PC-3 (cell line): ENCODE measurements around the gene SYNE1. TPM values are rescaled to one million over a fixed set of nuclear protein-coding genes. Genes with fewer than 3 reads are reported as not detected.
"Not testable (repeated sequence)": the region's sequence is repeated elsewhere in the genome, so short reads cannot be mapped to it uniquely, and the experiment has no call there.

Source experiments
- ATAC-seq: fragments of 200-7000 bp; cut with Tn5 transposase; 2 replicates; pipeline ENCODE4 v1.9.1; 2020; ENCODE audit warnings: mild to moderate bottlenecking, moderate library complexity
- BruUV-seq: library from RNA; stranded (reverse); fragments of 400-500 nt; replicated peaks from 2 replicates; lab custom pipeline; 2021; lab: Mats Ljungman, UMichigan
- CTCF ChIA-PET: fragments of 300-600 bp; sonication (Branson Sonifier 250); formaldehyde crosslinking; loops from one replicate; lab custom pipeline; 2022; ENCODE audit warnings: antibody characterized with exemption; lab: Charles Lee
- POLR2A ChIA-PET: fragments of 300-600 bp; sonication (Branson Sonifier 250); formaldehyde crosslinking; loops from one replicate; lab custom pipeline; 2022; ENCODE audit warnings: antibody characterized with exemption; ENCODE audit not compliant: unreplicated experiment; lab: Charles Lee
- DNase-seq: peaks from one replicate; pipeline ENCODE4 v3.0.0-alpha.2; 2015
- H2AFZ ChIP-seq: fragments of 300-600 bp; sonication (generic); 2 replicates; pipeline ENCODE4 v1.6.0; 2016; ENCODE audit warnings: antibody characterized with exemption, low read length
- H3F3A ChIP-seq: fragments of 300-600 bp; sonication (generic); one replicate; pipeline ENCODE4 v1.6.0; 2017; ENCODE audit warnings: antibody characterized with exemption, low read length, control low read depth, mild to moderate bottlenecking; ENCODE audit not compliant: unreplicated experiment
- H3K27ac ChIP-seq: fragments of 300-600 bp; sonication (generic); 2 replicates; pipeline ENCODE4 v1.5.1; 2016; ENCODE audit warnings: mild to moderate bottlenecking, low read length
- H3K27me3 ChIP-seq: fragments of 300-600 bp; sonication (generic); 2 replicates; pipeline ENCODE4 v1.6.1; 2016; ENCODE audit warnings: low read length, mixed read lengths
- H3K36me3 ChIP-seq: fragments of 300-600 bp; sonication (generic); 2 replicates; pipeline ENCODE4 v1.6.1; 2016; ENCODE audit warnings: low read depth, mixed run types, low read length, mixed read lengths
- H3K4me1 ChIP-seq: fragments of 300-600 bp; sonication (generic); 2 replicates; pipeline ENCODE4 v1.5.1; 2016; ENCODE audit warnings: low read length; ENCODE audit not compliant: insufficient read depth
- H3K4me2 ChIP-seq: fragments of 300-600 bp; sonication (generic); 2 replicates; pipeline ENCODE4 v1.6.0; 2016; ENCODE audit warnings: low read length
- H3K4me3 ChIP-seq: fragments of 300-600 bp; sonication (generic); 2 replicates; pipeline ENCODE4 v1.5.1; 2016; ENCODE audit warnings: mild to moderate bottlenecking, low read length, mixed read lengths
- H3K79me2 ChIP-seq: fragments of 300-600 bp; sonication (generic); 2 replicates; pipeline ENCODE4 v1.6.1; 2017; ENCODE audit warnings: low read length, mixed read lengths
- H3K9ac ChIP-seq: fragments of 300-600 bp; sonication (generic); 2 replicates; pipeline ENCODE4 v1.6.0; 2016; ENCODE audit warnings: mild to moderate bottlenecking, low read length
- H3K9me2 ChIP-seq: fragments of 300-600 bp; sonication (generic); replicated peaks from 2 replicates; pipeline ENCODE4 v1.6.1; 2016; ENCODE audit warnings: mixed run types, low read length, mixed read lengths
- H3K9me3 ChIP-seq: fragments of 300-600 bp; sonication (generic); 2 replicates; pipeline ENCODE4 v1.6.1; 2016; ENCODE audit warnings: low read length, mixed read lengths
- H4K20me1 ChIP-seq: fragments of 300-600 bp; sonication (generic); 2 replicates; pipeline ENCODE4 v1.6.1; 2016; ENCODE audit warnings: low read length, mixed read lengths
- EZH2 ChIP-seq: fragments of 300-600 bp; sonication (generic); IDR thresholded peaks from one replicate; pipeline ENCODE4 v1.6.1; 2017; ENCODE audit warnings: antibody characterized with exemption, mild to moderate bottlenecking, low read length; ENCODE audit not compliant: unreplicated experiment
- EZH2phosphoT487 ChIP-seq: fragments of 300-600 bp; sonication (generic); IDR thresholded peaks from 2 replicates; pipeline ENCODE4 v1.6.1; 2018; ENCODE audit warnings: mild to moderate bottlenecking, antibody characterized with exemption, low read length, borderline replicate concordance
- intact Hi-C: fragments of 100-400 bp; cut with micrococcal nuclease; formaldehyde crosslinking; loops from 2 replicates; pipeline ENCODE4 v1.9.0; 2023
- total RNA-seq: library from RNA; depleted of rRNA; stranded (reverse); fragments of >200 nt; gene quantifications from 2 replicates; pipeline ENCODE4 v1.2.3, GENCODE V29; 2014
- TF ChIP-seq, protein P1 (sequence below): fragments of 300-600 bp; sonication (generic); conservative IDR thresholded peaks from 2 replicates; pipeline ENCODE4 v1.5.1; 2017; ENCODE audit warnings: antibody characterized with exemption, low read depth, mild to moderate bottlenecking, low read length

SYNE1 gene
- total RNA-seq, 1 experiment from 2014 or later: 16.7 TPM

DNA sequence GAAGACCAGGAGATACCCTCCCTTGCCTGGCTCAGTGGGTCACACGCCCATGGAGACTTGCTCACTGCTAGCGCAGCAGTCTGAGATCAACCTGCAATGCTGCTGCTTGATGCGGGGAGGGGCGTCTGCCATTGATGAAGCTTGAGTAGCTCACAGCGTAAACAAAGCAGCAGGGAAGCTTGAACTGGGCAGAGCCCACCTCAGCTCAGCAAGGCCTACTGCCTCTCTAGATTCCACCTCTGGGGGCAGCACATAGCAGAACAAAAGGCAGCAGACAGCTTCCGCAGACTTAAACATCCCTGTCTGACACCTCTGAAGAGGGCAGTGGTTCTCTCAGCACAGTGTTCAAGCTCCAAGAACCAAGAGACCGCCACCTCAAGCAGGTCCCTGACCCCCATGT is 558.4 kb downstream of the SYNE1 start:
- no peak overlapping the region for H3K27ac ChIP-seq
- ChIA-PET POLR2A (no interaction called here), CTCF (no interaction called here)
- no peak overlapping the region for H2AFZ ChIP-seq
- no peaks in the 10 kb centered on the region for H3K9me3 ChIP-seq
- H3K79me2 ChIP-seq: no peaks in the 10 kb centered on the region
- H3F3A ChIP-seq: no peaks in the 10 kb centered on the region
- BruUV-seq: no TSS peak
- TF ChIP-seq EZH2: no peak
- TF ChIP-seq, protein P1, sequence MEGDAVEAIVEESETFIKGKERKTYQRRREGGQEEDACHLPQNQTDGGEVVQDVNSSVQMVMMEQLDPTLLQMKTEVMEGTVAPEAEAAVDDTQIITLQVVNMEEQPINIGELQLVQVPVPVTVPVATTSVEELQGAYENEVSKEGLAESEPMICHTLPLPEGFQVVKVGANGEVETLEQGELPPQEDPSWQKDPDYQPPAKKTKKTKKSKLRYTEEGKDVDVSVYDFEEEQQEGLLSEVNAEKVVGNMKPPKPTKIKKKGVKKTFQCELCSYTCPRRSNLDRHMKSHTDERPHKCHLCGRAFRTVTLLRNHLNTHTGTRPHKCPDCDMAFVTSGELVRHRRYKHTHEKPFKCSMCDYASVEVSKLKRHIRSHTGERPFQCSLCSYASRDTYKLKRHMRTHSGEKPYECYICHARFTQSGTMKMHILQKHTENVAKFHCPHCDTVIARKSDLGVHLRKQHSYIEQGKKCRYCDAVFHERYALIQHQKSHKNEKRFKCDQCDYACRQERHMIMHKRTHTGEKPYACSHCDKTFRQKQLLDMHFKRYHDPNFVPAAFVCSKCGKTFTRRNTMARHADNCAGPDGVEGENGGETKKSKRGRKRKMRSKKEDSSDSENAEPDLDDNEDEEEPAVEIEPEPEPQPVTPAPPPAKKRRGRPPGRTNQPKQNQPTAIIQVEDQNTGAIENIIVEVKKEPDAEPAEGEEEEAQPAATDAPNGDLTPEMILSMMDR: no peak
- TF ChIP-seq EZH2phosphoT487: no peak
- H3K9ac ChIP-seq: no peak overlapping the region
- no peaks in the 10 kb centered on the region for H3K9me2 ChIP-seq
- no peaks in the 10 kb centered on the region; the same call in 1 of the 2 replicates for H3K36me3 ChIP-seq
- H3K4me1 ChIP-seq: no peaks in the 10 kb centered on the region
- ATAC-seq (no peak), DNase-seq (no peak)
- no peak overlapping the region for H3K4me2 ChIP-seq
- intact Hi-C loops: no loop called here
- H3K27me3 ChIP-seq: no peaks in the 10 kb centered on the region
- H3K4me3 ChIP-seq: no peak overlapping the region
- H4K20me1 ChIP-seq: no peaks in the 10 kb centered on the region

DNA sequence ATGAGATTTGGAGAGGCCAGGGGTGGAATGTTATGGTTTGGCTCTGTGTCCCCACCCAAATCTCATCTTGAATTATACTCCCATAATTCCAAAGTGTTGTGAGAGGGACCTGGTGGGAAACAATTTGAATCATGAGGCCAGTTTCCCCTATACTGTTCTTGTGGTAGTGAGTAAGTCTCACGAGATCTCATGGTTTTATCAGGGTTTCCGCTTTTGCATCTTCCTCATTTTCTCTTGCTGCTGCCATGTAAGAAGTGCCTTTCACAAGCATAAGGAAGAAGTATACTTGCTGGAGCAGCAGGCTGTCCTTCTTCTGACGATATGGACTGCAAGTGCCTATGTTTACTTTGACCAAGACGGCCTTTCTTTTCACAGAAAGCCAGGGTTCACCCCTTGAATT is 559.2 kb downstream of the SYNE1 start:
- H3K4me2 ChIP-seq: no peak overlapping the region
- BruUV-seq: no TSS peak
- intact Hi-C loops: no loop called here
- no peak for DNase-seq
- ChIA-PET POLR2A (no interaction called here), CTCF (no interaction called here)
- H2AFZ ChIP-seq: no peak overlapping the region
- H3K9me2 ChIP-seq: no peaks in the 10 kb centered on the region
- no peaks in the 10 kb centered on the region for H3K79me2 ChIP-seq
- no peak overlapping the region for H3K9ac ChIP-seq
- H3F3A ChIP-seq: no peaks in the 10 kb centered on the region
- no peaks in the 10 kb centered on the region; the same call in 1 of the 2 replicates for H3K36me3 ChIP-seq
- no peaks in the 10 kb centered on the region for H3K4me1 ChIP-seq
- no peak overlapping the region for H3K27ac ChIP-seq
- TF ChIP-seq EZH2 (no peak), EZH2phosphoT487 (no peak)
- TF ChIP-seq, protein P1: no peak
- ATAC-seq: no peak
- H3K4me3 ChIP-seq: no peak overlapping the region
- no peaks in the 10 kb centered on the region for H4K20me1 ChIP-seq
- no peaks in the 10 kb centered on the region for H3K27me3 ChIP-seq
- no peaks in the 10 kb centered on the region for H3K9me3 ChIP-seq

DNA sequence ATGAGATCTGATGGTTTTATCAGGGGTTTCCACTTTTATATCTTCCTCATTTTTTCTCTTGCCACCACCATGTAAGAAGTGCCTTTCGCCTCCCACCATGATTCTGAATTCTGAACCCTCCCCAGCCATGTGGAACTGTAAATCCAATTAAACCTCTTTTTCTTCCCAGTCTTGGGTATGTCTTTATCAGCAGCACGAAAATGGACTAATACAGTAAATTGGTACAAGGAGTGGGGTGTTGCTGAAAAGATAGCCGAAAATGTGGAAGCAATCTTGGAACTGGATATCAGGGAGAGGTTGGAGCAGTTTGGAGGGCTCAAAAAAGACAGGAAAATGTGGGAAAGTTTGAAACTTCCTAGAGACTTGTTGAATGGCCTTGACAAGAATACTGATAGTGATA is 560.9 kb downstream of the SYNE1 start:
- BruUV-seq, H2AFZ ChIP-seq, H3K27me3 ChIP-seq, DNase-seq, H3K27ac ChIP-seq, H3K4me3 ChIP-seq, H3K4me1 ChIP-seq, CTCF ChIA-PET, H3F3A ChIP-seq, H4K20me1 ChIP-seq, intact Hi-C loops, ATAC-seq, H3K79me2 ChIP-seq, H3K9ac ChIP-seq, H3K9me3 ChIP-seq, H3K9me2 ChIP-seq, H3K36me3 ChIP-seq, POLR2A ChIA-PET, H3K4me2 ChIP-seq: not testable (repeated sequence)
